Measurements from ENCODE around the gene RESP18. TPM values are rescaled to one million over a fixed set of nuclear protein-coding genes. Genes with fewer than 3 reads are reported as not detected.

RESP18 gene
- polyA plus RNA-seq, 1 of the 3 experiments (the other 2 are of a cell fraction), result not detected

GRCh38 chr2:219380926-219381325 lies 48.4 kb upstream of the RESP18 start:
- no peak overlapping the region for H2AFZ ChIP-seq (ENCODE audit: low read depth)
- no peak for DNase-seq
- peaks cover 44 to 49% of the 10 kb centered on the region in 2 experiments for H3K36me3 ChIP-seq (replicated peaks in 1 of 2; ENCODE audit: control insufficient read depth in 1 of 2, insufficient read depth in 2 of 2, low read length in 1 of 2)
- POLR2A ChIA-PET, result no interaction called here
- 0 out of 2 replicates have a peak, but pooled peaks cover 1% of the 10 kb centered on the region for H3K79me2 ChIP-seq (ENCODE audit: insufficient read depth)
- no peaks in the 10 kb centered on the region for H4K20me1 ChIP-seq (ENCODE audit: insufficient read depth)
- H3K9ac ChIP-seq, result no peak overlapping the region
- no peaks in the 10 kb centered on the region for H3K9me2 ChIP-seq
- no peak for TF ChIP-seq USF2 (IDR thresholded peaks at IDR 0.05; ENCODE audit: borderline replicate concordance, low read depth, low read length)
- no peak for TF ChIP-seq MEF2A (IDR thresholded peaks at IDR 0.05; ENCODE audit: borderline replicate concordance, low read depth)
- no peak for TF ChIP-seq GABPA (IDR thresholded peaks at IDR 0.05; ENCODE audit: low read depth)
- TF ChIP-seq FOXM1 (IDR thresholded peaks at IDR 0.05; ENCODE audit: low read depth), result no peak
- no peak for TF ChIP-seq ELF1 (IDR thresholded peaks at IDR 0.05)
- no peak for TF ChIP-seq PBX3 (IDR thresholded peaks at IDR 0.05)
- TF ChIP-seq NRF1 (IDR thresholded peaks at IDR 0.05; ENCODE audit: low read depth, low read length), result no peak
- no peak for TF ChIP-seq EP300 (IDR thresholded peaks at IDR 0.05; ENCODE audit: borderline replicate concordance in 1 of 2, low read depth in 1 of 2, low read length in 1 of 2)
- no peak for TF ChIP-seq FOSL2 (IDR thresholded peaks at IDR 0.05; ENCODE audit: borderline replicate concordance, low read depth)
- no peak for TF ChIP-seq REST (IDR thresholded peaks at IDR 0.05; ENCODE audit: low read depth, low read length)
- TF ChIP-seq YY1 (IDR thresholded peaks at IDR 0.05; ENCODE audit: low read depth), result no peak
- TF ChIP-seq CHD2 (IDR thresholded peaks at IDR 0.05; ENCODE audit: low read length, partially characterized antibody), result no peak
- no peak for TF ChIP-seq RCOR1 (IDR thresholded peaks at IDR 0.05; ENCODE audit: low read length)
- TF ChIP-seq RAD21 (IDR thresholded peaks at IDR 0.05; ENCODE audit: low read length), result no peak
- no peak for TF ChIP-seq POLR2AphosphoS5 (IDR thresholded peaks at IDR 0.05; ENCODE audit: low read depth, low read length)
- TF ChIP-seq TCF12 (IDR thresholded peaks at IDR 0.05), result no peak
- TF ChIP-seq TAF1 (IDR thresholded peaks at IDR 0.05; ENCODE audit: borderline replicate concordance, low read depth, low read length), result no peak
- no peak for TF ChIP-seq JUND (IDR thresholded peaks at IDR 0.05)
- no peak for TF ChIP-seq RXRA (IDR thresholded peaks at IDR 0.05; ENCODE audit: borderline replicate concordance, low read depth)
- no peak overlapping the region for H3K4me2 ChIP-seq
- H3K27ac ChIP-seq (ENCODE audit: low read depth in 2 of 2, low read length in 1 of 2), result no peak overlapping the region
- H3K27me3 ChIP-seq (ENCODE audit: insufficient read depth), result no peaks in the 10 kb centered on the region
- H3F3A ChIP-seq (replicated peaks; ENCODE audit: insufficient read depth), result peaks cover 2% of the 10 kb centered on the region
- CTCF ChIA-PET, result interaction anchor here (1.2 kb wide), 1 partner anchor 22 kb away, joined by 4 read pairs; no protein-coding TSS in a partner anchor
- no peaks in the 10 kb centered on the region; a peak in 1 of 4 replicates for H3K4me1 ChIP-seq (ENCODE audit: control insufficient read depth in 1 of 2, insufficient read depth in 2 of 2, low read depth in 1 of 2, low read length in 1 of 2)
- no peaks in the 10 kb centered on the region for H3K9me3 ChIP-seq
- no peak overlapping the region for H3K4me3 ChIP-seq (ENCODE audit: low read depth in 2 of 2, low read length in 1 of 2)

All from SK-N-SH (cell line).